COLO668 (cell line): ENCODE data around the gene MICAL2.

Experiments
- DNase-seq: peaks from one replicate; lab custom pipeline; 2025; ENCODE audit not compliant: unreplicated experiment; lab: John Stamatoyannopoulos, UW

MICAL2 gene

GRCh38 chr11:12303421-12304149 is 193.2 kb downstream of the MICAL2 start:
- no peak for DNase-seq

- DNase-seq: no peak
Observed at GRCh38 chr11:12306830-12307229, 196.4 kb downstream of the MICAL2 start.

- no peak for DNase-seq
Observed at GRCh38 chr11:12312132-12312531, 201.7 kb downstream of the MICAL2 start.
